Fibroblast of skin of right quadriceps (primary cell): Measurements from ENCODE around the gene ENPP3.
"Not testable (repeated sequence)": the region's sequence is repeated elsewhere in the genome, so short reads cannot be mapped to it uniquely, and the experiment has no call there.

Experiments used
- DNase-seq: peaks from one replicate; pipeline ENCODE4 v3.0.0-alpha.2; 2013

The ENPP3 gene

DNA sequence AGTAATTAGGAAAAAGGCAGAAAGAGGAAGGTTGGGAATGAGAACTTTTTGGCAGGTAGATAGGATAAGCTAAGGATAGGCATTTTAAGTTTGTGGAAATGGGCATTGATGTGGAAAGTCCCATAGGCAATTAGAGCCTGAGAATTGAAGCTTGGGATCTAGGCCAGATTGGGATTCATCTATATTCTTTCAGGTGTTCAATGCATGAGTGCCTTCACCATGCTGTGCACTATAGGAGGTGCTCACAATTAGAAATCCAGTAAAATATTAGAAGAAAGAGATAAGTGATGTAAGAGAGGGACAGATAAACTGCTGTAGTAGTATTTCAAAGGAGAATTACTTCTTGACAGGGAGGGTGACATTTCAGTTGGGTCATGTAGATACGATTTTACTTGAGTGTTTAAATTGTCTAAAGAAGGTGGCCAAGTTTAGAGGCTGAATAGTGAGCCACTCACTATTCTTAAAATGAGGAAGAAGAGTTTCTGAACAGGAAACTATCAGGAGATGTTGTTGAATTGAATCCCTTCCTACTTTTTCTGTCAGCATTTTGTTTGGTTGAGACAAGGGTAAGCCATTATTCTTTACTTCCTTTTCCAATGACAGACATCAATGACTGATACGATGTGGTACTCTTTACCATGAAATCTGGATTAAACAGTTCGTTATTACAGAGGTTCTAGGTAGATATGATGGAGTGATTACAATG, 104.7 kb downstream of the ENPP3 start:
- DNase-seq = no peak

DNA sequence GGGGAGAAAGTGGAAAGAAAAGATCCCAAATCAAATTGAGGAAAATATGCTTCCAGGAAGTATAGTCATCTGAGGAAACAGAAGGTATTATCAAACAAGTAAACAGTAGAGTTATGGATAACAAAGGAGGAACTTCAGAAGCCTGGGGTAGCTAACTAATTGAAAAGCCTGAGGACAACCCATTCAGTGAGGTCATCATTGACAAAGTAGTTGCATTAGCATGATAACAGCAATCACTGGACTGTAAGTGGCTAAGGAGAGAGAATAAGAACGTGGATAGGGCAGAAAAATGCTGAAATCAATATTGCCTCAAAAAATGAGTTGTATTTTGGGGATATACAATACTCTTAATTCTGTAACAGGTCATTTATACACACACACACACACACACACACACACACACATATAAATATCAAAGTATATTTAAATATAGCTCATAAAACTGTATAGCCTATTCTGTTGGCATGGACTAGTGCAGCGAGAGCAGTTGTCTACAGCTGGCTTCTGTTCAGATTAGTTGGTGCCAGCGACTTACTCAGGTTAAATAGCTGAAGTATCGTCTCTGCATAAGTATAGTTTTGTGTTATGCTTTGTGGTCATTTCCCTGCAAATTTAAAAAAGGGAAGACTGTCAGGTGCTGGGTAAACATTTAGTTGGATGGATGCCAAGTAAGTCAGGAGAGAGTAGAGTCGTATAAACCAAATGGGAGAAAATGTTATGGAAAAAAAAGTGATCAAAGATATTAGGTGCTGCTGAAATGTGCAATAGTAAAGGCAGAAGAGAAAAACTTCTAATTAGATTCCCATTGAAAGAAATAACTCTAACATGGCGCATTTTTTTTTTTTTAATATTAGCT, 107.6 kb downstream of the ENPP3 start:
- no peak for DNase-seq

DNA sequence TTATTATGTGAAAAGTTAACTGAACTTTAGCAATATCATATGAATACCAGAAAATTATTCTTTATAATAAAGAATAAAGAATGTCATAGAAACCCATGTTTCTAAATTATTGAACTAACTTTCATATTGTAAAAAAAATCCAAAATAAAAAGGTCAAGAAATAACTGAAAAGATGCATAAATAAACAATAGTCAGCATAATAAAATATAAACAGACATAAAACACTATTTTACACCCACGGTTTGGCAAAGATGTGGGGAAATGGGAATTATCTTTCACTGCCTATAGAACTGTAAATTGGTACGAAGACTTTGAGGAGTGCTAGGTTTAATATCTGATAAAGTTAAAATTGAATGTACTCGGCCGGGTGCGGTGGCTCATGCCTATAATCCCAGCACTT, 108.4 kb downstream of the ENPP3 start:
- DNase-seq = no peak

DNA sequence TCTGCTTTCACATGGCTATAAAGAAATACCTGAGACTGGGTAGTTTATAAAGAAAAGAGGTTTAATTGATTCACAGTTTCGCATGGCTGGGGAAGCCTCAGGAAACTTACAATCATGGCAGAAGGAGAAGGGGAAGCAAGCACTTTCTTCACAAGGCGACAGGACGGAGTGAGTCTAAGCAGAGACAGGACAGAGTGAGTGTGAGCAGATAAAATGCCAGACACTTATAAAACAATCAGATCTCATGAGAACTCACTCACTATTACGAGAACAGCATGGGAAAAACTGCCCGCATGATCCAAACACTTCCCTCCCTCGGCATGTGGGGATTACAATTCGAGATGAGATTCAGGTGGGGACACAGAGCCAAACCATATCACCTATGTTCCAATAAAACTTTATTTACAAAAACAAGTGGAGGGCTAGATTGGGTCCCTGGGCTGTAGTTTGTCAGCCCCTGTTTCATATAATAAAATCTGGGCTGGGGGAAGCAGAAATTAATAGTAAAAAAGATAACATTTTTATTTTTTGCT, 110.8 kb downstream of the ENPP3 start:
- DNase-seq = no peak

DNA sequence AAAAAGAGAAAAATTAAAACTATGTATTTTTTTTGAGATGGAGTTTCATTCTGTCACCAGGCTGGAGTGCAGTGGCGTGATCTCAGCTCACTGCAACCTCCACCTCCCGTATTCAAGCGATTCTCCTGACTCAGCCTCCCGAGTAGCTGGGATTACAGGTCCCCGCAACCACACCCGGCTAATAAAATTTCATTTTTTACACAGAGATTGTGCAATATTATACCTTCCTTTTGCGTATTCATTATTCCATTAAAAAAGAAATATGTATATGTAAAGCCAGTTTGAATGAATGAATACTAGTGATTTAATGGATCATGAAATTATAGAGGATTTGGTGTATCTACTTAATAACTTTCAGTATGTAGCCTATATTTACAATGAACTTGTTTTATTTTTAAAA, 111.9 kb downstream of the ENPP3 start:
- no peak for DNase-seq

DNA sequence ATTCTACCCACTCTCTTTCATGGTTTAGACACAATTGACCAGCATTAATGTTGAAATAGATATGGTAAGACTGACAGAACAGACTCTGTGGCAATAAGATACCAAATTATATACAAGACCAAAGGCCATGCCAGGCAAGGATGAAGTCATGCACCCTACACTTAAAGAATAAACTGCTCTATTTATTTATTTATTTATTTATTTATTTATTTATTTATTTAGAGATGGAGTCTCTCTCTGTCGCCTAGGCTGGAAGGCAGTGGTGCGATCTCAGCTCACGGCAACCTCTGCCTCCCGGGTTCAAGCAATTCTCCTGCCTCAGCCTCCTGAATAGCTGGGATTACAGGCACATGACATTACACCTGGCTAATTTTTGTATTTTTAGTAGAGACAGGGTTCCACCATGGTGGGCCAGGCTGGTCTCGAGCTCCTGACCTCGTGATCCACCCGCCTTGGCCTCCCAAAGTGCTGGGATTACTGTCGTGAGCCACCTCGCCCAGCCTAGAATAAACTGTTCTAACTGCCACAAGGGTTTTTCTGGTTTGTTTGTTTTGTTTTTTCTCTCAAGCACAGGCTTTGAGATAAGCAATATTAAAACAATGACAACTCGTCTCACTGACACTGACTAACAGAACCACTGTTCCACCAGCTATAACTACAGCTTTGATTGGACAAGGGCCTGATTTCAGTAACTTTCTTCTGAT, 114.1 kb downstream of the ENPP3 start:
- not testable (repeated sequence) for DNase-seq

DNA sequence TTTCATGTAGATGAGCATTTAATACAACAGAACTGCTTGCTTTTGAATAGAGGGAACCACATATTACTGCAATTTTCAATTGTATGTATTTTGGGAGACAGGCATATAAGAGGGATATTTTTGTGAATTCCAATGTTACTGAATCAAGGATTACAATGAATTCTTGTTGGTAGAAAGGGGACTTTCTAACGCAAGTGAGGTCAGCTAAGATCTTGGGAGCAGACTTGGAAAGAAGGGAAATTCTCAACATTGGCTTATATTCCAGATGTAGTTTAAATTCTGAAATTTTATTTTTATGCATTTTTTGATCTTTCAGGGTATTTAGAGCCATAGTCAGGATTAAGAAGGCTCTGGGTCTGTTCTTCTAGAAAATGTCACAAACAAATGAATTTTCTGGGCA, 117.0 kb downstream of the ENPP3 start:
- DNase-seq = peak; percentile 61

DNA sequence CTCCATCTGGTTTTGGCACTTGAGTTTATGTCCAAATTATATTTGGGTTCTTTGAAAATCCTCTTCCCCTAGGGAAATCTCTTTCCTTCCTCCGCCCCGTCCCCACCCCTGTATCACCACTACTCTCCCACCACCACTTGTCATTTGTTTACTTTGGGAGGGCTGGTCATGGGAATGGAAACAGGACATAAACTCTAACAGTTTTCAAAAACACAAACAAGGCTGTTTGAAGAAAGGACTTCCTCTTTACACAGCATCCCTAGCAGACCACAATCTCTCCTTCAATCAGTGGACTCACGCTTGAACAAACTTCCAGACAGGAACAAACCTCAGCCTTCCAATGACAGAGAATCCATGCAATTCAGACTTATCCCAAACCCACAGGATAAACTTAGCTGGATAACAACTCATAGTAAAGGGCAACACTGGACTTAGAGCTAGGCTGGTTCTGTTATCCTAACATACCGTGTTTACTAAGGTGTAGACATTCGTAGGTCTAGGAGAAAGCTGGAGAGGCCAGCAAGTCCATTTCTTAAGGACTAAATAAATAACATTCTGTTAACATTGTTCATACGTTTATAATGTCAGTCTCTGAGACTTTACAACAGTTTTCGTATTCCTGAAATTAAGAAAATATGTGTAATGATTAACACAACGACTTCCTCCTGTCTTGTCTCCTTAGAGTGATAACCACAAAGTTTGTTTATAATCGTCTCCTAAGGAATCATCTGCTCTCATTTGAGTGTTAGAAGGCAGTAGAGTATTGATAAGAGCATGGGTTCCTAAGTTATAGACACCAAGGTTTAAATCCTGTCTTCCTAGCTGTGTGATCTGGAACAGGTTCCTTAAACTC, 117.8 kb downstream of the ENPP3 start:
- peak; percentile 44 for DNase-seq

DNA sequence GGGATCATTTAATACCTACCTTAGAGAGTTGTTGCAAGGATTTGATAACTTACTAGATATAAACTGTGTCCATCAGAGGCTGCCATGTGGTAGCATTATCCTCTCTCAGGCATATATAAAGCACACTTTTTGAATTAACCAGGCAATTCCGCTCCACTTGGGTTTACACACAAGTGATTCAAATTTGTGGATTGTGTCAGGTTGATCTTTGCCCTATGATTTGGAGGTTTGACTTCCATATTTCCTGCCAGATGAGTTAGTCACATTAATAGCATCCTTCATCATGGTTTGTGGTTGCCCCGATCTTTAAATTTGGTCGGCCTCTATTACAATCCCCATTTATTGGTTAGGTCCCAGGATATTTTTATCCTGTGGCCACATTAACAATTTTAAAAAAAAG, 118.5 kb downstream of the ENPP3 start:
- peak; percentile 94 for DNase-seq

DNA sequence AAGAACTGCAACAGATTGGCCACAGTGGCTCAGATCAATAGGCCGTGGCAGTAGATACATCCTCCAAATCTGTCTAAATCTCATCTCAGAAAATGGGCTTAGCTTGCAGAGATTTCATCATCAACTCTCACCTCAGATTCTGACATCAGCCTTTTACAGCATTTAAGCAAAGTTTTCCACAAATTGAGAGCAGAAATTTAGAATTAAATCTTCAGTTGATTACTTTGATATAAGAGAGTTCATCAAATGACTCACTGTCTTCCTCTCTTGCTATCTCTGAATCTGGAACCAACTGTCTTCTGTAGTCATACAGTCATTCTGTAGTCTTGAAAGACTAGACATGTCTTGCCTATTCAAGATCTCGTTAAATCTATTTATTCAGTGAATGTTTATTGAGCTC, 118.9 kb downstream of the ENPP3 start:
- no peak for DNase-seq

DNA sequence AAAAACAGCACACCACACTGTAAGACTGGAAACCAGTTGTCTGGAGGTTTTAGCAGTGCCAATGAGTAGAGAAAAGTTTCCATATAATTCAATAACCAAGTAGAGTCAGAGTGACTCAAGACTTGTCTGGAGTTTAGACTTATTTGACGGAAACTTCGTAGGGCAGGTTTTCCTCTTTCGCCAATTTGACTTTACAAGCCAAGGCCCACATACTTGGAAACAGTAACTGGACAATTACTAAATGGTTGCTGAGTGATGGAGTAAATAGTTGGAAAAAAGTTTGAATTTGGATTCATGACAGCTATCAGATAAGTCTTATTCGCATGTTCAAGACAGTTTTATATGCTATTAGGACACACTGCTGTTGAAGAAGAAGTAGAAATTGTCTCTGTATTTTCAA, 121.8 kb downstream of the ENPP3 start:
- peak; percentile 22 for DNase-seq

DNA sequence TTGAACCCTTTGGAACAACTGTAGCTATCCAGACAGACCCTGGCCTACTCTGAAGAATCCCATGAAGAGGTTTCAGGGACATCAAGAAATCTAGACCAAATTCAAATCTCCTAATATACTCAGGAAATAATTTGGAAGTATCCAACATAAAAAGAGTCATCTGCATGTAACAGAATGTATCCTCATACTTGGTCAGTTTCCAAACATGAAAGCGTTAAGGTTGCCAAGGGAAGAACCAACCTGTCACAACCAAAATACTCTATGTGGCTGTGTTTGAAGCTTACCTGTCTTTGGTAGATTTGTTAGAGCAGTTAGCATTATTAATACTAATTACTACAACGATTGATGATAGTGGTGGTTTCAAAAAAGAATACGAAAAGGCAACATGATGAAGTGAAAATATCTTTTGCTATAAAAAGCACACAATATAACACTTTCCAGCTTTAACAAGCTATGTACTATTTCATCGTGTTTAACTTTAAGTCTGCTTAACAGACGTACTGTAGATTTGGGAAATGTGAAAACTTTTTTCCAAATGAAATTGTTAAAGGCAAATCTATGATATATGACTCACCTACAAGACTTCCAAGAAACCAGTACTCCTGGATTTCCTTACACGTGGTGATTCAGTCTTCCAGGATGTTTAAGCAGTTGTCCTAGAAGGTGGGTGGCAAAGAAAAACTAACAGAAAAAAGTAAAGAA, 124.1 kb downstream of the ENPP3 start:
- DNase-seq = peak; percentile 75

DNA sequence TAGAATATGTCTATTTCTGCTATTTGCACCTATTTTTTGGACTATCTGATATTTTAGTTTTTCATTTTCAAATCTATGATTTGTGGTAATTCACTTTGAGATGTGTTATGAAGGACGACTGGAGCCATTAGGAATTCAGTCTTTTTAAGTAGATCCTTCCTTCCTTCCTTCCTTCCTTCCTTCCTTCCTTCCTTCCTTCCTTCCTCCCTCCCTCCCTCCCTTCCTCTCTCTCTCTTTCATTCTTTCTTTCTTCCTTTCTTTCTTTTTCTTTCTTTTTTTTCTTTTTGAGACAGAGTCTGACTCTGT, 124.6 kb downstream of the ENPP3 start:
- DNase-seq = no peak

DNA sequence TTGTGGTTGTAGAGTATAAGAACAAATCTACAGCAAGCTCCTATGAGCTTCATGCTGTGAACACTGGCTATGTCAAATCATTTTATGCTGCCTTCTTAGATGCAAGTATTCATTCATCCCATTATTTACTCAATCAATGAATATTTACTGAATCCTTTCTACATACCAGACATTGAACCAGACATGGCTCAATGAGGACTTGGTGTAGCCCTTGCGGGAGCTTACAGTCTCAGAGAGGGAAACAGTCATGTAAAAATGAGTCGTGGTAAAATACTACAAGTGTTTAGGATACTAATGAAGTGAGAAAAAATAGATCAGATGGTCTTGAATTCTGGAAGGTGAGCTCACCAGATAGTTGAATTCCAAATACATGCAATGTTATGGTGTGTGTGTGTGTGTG, 125.9 kb downstream of the ENPP3 start:
- peak; percentile 53 for DNase-seq

DNA sequence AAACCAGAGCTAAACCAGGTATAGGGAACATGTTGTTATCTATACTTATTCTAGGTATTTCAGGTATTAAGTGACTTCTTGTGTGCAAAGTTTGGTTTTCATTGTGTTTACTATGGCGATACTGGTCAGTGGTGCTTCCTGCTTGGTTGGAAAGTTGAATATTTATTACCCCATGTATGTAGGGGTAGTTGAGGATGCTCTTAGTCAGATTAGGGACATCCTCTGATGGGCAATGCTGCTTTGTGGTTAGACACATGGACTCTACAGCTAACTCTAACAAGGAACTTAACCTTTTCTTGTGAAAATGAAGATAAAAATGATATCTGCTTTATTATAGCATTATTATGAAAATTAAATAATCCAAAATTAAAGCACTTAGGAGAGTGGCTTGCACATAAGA, 126.6 kb downstream of the ENPP3 start:
- DNase-seq = no peak

DNA sequence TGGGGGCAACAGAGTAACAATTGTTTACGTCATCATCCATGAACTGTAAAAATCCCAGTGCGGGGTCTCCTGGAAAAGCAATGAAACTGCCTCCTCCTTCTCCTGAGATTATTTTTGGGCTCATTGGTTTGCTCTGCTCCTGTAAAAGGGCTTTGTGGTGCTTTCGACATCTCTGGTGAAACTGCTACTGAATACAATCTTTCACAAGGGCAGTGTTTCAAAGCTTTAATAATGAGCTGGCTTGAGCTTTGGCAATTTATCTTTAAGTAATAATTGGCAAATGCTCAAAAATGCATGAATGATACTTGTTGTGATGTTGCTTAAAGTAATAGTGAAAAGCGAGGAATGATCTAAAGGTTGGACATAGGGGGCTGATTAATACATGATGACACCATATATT, 127.2 kb downstream of the ENPP3 start:
- DNase-seq = peak; percentile 39

DNA sequence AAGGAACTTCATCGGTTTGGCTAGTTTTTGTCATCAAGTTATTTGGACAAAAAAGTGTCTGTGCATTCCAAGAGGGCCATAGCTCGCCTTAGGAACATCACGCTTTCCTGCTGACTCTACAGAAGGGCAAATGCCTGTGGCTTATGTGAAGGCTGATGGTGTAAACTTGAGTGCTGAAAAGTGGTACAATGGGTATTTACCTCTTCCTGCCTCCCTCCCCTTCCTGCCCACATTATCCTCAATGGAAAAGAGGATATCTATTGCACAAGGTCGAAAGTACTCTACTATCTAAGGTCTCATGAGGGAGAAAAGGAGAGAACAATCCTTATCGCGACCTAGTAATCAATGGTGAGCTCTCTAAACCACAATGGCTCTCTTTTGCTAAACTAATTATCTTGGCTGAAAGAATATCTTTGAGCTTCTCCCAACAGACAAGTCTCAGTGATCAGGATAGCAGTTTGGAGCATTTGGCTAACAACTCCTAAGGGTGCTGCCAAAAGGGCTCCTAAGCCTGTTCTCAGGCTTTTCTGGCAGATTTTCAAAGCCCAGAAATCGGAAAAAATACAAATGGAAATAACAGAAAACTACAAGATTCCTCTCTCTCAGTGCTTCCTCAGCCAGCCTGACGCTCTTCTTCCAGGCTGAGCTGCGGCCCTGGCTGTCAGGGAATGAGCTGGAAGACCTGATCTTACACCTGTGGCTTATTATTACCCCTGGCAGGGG, 128.1 kb downstream of the ENPP3 start:
- peak; percentile 84 for DNase-seq

DNA sequence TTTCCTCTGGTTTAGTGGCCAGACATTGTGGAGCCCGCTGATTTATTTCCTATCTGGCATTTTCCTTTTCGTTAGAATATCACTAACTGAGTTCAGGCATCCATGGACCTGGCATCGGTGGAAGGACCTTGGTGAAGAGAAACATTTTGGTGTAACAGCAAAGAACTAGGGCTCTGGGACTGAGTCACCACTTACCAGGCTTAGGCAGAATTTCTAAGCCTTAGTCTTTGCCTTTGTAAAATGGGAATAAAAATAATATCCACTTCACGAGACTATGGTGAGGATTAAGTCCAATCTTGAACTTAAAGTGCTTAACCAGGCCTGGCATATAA, 128.7 kb downstream of the ENPP3 start:
- no peak for DNase-seq

DNA sequence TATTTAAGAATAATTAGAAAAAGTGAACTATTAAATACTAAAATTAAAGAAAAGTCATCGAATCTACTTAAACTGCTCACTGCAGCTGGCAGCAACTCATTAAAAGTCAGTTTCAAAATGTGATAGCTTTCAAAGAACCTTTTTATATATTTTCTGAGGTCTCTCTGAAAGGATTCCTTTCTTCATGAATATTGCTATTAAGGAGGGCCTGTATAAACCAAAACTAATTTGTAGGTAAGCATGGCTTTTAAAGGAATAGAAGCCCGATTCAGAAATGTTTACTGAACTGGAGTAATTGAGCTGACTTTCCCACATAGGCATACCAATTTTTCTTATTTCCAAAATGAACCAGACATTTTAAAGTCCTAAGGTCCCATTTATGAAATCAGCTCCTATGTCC, 129.5 kb downstream of the ENPP3 start:
- DNase-seq = no peak

DNA sequence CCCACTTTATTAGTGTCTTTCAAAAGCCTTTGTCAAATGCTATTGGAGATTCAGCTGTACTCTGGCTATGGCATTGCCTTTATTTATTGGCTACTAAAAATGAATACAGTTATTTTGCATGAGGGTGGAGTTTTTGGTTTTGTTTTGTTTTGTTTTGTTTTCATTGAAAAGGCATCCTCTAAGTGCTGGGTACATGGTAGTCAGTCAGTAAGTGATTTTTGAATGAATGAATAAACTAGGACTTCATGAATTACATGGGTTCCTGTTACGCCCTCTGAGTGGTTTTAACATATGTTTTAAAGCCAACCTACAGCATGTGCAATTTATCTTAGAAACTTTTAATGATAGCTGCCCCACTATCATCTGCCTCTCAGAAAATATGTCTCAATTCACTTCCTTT, 131.9 kb downstream of the ENPP3 start:
- no peak for DNase-seq

DNA sequence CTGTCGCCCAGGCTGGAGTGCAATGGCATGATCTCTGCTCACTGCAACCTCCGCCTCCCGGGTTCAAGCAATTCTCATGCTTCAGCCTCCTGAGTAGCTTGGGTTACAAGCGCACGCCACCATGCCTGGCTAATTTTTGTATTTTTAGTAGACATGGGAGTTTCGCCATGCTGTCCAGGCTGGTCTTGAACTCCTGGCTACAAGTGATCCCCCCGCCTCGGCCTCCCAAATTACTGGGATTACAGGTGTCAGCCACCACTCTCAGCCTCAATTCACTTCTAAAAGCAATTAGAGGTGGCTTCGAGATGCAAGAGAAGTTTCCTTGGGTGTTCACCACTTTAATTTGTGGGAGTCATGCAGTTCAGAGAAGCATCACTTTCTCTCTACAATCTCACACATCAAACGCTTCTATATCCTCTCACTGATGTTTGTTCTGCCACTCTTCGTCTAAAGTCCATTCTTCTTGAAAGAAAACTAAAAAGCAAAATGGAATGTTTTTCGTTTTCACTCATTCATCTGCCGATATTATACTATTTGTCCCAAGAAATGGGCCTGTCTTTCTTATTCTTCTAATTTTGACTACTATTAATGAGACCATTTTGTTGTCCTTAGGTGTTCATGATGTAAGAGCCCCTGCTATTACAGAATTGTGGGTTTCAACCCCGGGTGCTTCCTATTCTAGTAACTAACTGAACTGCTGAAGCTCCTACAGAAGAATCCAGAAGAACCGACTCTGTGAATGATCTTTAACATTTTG, 132.5 kb downstream of the ENPP3 start:
- DNase-seq = no peak
